Stimulated activated CD8-positive, alpha-beta memory T cell treated with anti-CD3 and anti-CD28 coated beads, Interleukin-2, amount 100 ng/mL, for 1 hour (primary cell): Measurements from ENCODE around the gene CACNA2D3.

Source experiments
- DNase-seq, 2 donors: peaks; one replicate each; pipeline ENCODE4 v3.0.0-alpha.2; 2020; ENCODE audit warnings: low read depth in 2 of 2

The CACNA2D3 gene

DNA sequence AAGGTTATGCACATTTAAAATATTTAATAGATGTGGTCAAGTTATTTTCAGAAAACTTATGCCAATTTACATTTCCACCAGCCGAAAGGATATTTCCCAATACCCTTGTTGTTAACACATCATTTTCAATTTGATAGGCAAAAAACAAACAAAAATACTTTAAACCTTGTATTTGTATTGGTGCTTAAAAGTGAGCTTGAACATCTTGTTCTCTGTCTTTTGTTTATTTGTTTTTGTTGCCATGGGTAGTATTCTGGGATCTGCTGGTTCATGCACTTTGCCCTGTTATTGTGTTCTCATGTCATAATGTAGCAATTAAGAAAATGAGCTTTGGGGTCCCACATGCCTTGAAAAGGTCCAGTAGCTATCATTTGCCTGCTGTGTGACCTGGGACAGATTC, 614.1 kb downstream of the CACNA2D3 start:
- no peak for DNase-seq

DNA sequence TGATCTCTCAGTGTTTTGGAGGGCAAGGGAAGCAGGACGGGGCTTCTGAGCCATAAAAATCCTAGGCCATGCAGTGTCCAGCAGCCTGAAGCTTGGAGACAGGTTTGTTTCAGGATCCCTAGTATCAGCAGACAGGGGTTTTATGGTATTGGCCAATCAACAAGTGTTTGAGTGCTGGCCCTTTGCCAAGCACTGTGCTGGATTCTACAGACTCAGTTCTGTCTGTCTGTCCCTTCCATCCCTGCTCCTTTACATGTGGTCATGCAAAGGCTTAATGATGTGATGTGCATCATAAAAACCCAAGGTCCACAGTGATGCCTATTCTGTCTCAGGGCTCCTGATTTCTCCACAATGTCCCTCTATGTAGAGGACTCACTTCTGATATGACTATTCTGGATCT, 621.4 kb downstream of the CACNA2D3 start:
- no peak for DNase-seq

DNA sequence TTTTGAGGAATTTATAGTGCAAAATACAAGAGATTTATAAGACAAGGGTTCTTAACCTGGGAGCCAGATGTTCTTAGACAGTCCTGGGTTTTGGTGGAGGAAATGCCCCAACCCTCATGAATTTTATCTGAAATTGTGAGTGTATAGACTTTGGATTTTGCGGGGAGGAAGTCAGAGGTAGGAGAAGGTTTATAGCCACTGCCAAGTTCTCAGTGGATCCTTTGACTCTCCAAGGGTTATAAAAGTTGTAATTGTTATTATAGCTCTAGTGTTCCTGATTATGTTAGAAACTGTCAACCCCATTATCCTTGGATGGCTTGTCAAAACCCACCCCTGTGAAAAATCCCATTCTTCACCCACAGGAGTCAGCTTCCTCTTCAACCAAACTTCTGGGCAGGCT, 621.9 kb downstream of the CACNA2D3 start:
- DNase-seq: no peak

DNA sequence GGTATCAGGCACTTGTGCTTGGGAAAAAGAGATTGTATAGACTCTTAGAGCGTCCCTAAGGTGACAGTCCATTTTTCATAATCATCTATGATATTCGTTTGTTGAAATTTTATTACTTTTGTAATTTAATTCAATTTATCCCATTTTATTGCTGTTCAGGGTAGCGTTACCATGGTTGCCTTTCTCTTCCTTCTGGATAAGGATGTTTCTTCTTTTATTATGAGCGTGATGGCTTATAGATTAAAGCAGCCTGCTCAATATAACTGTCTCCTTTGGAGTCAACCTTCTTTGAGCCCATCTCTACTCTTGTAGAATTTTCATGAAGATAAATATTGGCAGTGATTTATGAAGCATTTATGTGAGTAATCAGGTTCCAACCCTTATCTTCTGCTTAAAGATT, 623.5 kb downstream of the CACNA2D3 start:
- no peak for DNase-seq

DNA sequence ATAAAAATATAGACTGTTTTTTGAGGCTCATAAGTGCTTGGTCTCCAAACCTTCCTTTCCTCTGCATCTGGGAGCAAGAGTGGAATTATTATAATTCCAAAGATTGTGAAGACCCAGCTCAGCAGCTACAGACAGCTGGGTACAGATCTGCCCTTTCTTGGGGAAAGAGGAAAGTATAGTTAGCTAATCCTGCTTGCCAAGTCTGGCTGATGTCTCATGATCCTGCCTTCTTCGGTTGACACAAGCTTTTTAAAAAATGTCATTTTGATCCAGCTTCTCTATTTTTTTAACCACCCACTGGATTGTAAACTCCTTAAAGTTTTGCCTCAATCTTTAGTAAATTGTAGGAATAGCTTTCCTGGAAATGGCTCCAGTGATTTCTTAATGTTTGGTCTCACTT, 624.4 kb downstream of the CACNA2D3 start:
- no peak for DNase-seq

DNA sequence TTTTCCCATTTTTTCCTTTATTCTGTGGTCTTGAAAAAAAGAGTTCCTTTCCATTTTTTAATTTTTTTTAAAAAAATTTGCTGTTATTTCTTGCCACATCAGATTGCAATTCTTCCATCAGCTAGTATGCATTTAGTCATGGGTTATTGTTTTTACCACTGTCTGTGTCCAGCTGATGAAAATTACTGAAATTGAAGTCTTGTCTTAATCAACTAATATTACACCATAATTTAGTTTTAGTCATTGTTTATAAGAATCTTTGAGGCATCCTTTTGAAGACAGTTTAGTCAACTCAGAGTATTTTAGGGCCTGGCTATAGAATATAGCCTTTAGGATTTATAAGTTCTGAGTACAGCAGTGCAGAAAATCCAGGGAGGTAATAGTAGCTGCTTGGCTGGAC, 633.4 kb downstream of the CACNA2D3 start:
- no peak for DNase-seq

DNA sequence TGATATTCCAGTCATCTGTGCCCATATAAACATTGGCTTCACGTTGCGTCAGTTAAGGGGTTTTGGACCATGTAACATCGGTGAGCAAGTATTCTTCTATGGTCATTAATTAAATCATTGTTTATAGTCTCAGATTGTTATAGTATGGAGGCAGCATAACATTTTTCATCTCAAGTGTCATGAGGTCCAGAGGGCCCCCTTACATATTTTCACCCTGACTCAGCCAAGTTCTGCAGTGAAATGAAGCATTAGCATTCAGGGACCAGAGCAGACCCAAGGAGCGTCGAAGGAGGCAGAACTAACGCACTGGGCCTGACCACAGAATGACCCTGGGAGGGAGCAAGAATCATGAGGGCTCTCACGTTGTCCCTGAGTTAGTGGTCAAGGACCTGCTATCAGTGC, 634.0 kb downstream of the CACNA2D3 start:
- no peak for DNase-seq

DNA sequence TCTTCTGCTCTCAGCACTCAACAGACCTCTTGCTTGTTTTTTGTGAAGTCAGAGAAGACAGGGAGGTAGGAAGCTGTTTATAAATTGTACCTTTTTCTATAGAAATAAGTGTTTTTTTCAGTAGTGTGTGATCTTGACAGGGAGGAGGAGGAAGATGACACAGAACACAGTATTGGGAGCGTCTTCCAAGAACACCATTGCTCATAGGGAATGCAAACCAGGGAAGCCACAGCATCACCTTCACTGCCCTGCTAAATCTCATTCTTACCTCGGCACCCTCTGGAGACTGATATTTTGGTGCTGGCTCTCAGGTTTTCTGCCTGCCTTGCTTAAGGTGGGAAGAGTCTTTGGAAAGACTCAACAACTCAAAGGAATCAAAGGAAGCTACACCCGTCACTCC, 636.1 kb downstream of the CACNA2D3 start:
- no peak for DNase-seq

DNA sequence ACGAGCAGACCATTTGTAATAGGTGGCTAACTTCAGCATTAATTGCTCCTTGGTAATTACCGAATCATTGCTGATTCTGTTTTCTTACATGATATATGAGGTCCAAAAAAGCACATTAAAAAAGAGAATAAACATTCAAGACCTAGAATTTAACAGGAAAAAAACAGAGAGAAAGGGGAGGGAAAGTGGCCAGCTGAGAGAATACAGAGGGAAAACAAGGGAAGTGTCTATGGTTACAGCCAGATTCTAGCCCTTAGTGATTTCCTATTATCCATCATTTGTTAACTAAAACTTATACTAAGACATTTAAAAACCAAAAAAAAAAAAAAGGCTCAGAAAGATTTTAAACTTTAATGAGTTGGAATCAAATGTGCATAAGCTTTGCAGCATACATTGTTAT, 636.8 kb downstream of the CACNA2D3 start:
- DNase-seq: no peak

DNA sequence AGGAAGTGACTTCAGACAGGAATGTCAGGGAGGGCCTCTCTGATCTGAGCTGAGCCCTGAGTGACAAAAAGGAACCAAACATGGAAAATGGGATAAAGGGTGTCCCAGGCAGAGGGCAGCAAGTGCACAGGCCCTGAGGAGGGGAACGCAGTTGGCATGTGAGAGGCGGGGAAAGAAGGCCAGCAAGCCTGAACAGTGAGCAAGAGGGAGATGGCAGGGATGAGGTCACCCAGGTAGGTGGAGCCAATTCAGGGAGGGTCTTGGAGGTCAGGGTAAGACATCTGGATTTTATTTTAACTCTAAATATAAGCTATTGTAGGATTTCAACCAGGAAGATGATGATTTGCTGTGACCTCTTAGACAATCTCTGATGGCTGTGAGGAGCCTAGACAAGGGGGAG, 637.8 kb downstream of the CACNA2D3 start:
- no peak for DNase-seq

DNA sequence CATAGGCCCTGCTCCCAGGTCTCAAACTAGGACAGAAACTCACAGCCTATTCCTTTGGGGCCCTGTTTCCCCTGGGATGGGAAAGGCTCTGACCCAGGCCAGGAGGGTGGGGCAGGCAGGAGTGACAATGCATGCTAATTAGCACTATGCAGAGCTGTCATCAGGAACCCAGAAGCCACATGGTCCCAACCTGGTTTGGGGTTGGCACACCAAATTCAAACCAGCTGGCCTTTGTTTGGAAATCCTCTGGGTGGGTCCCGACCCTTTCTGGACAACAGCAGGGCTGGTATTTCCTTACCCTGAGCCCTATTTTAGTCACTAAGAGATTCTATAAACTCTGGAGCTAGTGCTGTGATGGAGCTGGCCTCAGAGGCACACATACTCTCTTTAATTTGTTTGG, 639.3 kb downstream of the CACNA2D3 start:
- DNase-seq: no peak

DNA sequence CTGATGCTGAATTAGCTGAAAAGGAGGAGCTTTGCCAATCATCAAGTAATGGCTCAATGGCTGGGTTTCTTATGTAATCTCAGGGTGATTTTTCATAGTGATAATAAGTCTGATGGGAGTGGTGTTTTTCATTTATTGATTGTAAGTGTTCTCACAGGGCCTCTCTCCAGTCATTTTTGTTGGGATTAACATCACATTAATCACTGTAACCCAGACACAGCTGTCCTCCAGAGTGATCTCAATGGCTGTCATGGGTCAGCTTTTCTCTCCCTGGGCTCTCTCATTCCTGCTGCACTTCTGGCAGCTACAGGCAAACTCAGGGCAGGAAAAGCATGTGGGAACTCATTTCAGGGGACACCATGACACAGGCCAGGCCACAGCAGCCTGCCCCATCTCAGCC, 642.6 kb downstream of the CACNA2D3 start:
- no peak for DNase-seq

DNA sequence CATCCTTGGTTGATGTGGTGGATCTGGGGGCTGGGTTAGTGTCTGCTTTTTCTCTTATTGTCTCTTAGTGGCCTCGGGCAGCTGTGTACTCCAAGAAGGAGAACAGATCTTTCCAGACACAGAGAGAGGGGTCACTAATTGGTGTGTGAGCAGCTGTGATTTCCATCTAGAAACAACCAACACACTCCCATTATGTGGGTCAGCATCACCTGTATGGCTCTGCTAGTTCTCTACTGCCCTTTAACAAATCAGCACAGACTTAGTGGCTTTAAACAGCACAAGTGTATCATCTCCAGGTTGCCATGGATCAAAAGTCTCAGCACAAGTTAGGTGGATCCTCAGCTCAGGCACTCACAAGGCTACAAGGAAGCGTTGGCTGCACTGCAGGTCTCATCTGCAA, 648.7 kb downstream of the CACNA2D3 start:
- no peak for DNase-seq

DNA sequence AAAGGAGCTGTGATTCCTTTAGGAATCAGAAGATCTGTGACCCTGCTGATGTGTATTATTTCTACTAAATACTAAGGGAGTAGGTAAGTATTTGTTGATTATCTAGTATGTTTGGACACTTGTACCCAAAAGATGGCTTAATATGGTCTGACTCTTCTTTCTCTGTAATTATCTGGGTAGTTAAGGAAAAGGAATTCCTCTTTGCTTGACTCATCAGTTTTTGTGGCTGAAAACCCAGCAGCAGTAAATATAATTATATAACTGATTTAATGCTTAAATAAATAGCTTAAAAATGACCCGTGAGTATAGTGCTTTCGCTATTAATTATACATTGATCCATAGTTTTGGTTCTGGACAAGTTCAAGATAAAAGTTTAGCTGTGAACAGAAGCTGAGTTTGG, 649.7 kb downstream of the CACNA2D3 start:
- no peak for DNase-seq

DNA sequence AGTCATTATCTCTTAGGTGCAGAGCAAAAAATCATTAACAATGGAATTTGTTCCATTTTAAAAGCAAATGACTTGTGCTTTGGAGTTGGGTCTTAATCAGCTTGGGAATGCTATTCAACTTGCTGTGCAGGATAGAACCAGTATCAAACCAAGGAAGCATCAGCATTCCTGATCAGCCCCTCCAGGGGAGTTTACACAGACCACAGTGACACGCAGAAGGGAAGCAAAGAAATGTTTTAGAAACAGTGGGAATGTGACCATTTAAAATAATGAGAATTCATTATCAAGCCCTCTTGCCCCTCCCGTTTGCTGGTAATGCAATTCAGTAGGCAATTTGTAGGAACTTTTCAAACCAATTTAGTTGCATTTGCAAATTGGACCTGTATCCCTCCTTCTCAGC, 650.4 kb downstream of the CACNA2D3 start:
- DNase-seq: no peak

DNA sequence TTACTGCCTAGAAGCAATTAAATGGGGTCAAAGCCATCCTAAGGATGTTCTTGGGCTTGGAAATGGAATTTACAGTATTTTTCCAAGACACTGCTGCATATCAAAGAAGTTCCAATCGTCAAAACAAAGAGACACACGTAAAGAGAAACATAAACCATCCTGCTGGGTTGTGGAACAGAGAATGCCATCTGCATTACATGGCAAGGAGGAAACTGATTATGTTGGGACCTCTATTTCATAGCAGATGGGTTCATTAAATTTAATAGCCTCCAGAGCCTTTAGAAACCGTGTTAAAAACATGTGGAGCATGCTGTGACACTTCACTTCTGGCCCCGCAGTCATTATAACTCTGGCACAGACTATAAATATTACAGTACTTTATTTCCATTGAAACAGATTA, 650.9 kb downstream of the CACNA2D3 start:
- DNase-seq: no peak

DNA sequence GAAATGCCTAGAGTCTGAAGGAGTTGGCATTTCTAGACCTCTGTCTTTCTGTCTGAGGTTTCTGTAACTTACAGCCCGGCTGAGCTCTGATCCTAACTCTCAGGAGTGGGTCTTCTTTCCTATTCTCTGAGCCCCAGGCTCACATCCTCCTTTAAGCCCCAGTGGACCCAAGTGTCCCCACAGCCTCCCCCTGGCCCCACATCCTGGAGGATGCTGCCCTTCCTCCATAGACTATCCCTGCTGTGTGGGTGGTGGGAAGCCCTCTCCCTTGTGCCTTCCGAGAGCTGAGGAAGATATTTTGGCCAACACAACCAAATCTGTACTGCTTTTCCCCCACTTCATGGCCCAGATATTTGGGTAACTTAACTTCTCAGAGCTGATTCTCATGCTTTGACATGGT, 654.2 kb downstream of the CACNA2D3 start:
- DNase-seq: no peak

DNA sequence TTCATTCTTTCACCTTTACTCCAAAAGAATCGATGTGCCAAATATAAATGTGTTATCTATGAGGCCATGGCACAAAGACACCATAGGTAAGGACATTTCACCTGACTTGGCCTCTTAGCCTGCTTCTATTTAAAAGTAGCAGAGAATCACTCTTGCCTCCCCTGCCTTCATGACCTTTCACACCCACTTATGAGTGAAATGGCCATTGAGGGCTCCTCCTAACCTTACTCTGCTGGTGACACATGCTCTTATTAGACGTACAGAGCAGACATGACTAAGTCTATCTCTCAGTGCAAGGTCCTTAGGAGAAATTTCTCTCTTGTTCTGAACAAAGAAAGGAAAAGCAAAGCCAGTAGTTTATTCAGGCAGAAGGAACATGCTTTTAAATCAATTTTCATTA, 654.8 kb downstream of the CACNA2D3 start:
- DNase-seq: no peak

DNA sequence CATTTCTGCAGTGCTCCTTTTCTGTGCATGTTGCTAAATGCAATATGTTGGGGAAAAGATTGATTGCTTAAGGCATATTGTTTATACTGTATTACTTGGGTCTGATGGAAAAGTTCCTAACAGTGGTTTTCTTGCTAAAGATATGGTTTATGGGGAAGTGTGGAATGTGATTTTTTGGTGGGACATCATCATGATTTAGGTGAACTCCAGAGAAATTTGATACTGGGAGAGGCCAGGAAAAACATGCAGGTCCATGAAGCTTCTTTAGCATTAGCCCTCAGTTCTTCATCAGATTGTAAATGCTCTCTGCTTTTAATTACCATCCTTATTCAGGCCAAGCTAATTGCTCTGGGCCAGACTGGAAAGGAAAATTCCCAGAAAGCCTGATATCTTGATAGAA, 658.0 kb downstream of the CACNA2D3 start:
- DNase-seq: no peak

DNA sequence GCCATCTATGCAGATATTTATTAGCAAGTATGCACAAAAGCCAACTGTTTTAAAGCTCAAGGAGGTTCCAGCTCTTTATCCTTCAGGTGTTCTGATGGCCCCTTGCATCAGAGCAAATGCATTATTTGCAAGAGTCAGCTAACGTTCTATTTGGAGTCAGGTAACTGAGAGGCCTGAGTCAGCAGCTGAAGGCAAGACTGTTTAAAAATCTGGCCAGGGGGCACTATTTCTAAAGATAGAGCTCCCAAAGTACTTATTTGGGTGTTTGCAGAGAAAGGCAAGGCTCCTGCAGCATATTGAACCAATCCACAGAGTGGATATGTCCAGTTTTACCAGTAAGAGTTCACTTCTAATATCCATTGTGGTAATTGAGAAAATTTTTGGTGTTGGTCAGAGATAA, 659.4 kb downstream of the CACNA2D3 start:
- DNase-seq: no peak

DNA sequence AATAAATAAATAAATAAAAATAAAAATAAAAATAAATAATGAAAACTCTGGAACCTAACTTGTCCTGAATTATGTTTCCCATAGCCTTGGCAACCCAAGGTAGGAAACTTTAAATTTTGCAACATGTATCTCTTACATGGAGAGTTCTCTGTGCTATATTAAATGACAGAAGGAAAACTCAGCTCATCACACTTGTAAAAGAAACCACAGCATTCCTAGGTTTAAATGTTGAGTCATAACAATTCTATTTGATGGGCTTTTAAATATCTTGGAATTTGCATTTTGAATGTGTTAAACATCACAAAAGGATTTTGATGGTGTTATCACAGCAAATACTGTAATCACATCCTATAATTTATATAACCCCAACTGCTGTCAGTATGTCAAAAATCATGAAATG, 661.3 kb downstream of the CACNA2D3 start:
- DNase-seq: no peak

DNA sequence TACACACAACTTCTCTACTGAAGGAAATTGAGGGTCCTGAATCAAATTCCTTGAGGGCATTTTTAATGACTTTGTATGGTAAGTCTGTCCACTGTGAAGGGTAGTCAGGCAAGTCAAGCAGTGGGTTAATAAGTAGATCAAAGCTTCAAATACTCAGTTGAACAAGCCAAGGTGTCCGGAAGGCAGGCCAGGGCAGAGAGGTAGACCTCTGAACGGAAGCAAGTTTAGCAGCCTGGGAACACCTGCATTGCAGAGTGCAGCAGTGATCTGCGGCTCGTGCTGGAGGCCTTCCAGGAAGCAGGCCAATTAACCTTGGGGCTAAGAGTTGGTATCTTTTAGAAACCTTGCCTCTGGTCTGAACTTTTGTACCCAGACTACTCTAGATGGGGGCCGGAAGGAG, 661.7 kb downstream of the CACNA2D3 start:
- DNase-seq: no peak

DNA sequence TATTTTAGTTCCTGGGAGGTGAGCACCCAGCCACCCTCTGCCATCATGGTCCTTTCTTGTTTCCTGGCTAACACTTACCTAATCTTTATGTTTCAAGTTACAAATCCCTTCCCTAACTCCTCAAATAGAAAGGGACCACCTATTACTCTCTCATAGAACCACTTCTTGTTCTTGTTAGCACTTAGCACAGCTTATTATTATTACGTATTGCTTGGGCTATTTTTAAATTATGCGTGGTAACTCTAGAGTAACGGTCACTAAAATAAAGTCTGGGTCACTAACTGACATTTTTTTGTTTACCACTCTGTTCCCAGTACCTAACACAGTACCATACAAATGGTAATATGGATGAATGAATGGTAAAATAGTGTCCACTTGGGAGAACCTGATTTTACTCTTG, 663.6 kb downstream of the CACNA2D3 start:
- no peak for DNase-seq

DNA sequence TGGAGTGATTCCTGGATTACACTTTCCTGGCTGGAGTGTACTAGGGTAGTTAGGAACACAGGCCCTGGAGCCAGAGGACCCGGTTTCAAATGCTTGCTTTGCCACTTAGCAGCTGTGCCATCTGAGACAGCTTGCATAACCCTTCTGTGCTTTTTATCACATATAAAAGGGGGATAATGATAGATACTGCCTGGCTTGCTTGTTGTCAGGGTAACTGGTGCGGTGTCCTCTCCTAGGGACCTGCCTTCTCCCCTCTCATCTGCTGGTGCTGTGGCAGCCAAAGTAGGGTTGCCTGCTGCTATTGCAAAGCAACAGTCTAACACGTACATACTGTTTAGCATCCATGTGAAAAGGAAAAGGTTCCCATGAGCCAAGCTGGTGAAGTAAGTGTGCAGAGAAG, 667.7 kb downstream of the CACNA2D3 start:
- no peak for DNase-seq

DNA sequence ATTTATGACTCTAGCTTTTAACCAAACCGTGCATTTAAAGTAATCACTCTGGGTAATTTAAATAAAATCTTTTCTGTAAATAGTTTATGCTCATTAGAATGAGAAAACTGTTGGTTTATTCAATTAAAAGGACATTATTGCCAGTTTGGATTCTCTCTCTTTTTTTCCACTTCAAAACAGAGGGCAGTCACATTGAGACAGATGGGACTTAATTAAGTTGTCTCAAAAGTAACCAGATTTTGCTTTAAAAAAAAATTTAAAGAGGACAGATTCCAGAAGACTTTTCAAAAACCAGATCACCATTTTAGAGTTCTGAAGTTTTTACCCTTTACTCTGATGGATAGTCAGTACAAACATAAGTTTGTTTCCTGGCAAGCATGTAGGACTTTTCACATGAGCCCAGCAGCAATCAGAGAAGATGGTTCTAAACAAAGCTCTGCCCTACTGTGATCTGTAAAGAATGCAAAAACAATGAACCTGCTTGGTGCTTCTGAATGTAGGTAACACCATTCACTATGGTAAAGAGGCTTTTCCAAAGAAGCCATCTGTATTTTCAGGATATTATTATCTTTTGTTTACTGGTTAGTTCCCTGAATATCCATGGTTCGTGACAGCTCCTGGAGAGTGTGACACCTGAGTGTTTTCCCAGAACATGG, 669.3 kb downstream of the CACNA2D3 start:
- DNase-seq: no peak
